SU-DHL-6 (cell line): ENCODE measurements around the gene SPTLC3.

ENCODE experiments used
- H2AFZ ChIP-seq: fragments of 200-600 bp; sonication (generic); 2 replicates; pipeline ENCODE4 v1.6.1; 2014; ENCODE audit warnings: low read depth, mild to moderate bottlenecking, moderate library complexity, mixed read lengths, antibody characterized with exemption, low read length; ENCODE audit not compliant: severe bottlenecking
- H3F3A ChIP-seq: fragments of 200-600 bp; shearing (Covaris generic); 2 replicates; pipeline ENCODE4 v1.6.0; 2016; ENCODE audit warnings: antibody characterized with exemption, mild to moderate bottlenecking; ENCODE audit not compliant: insufficient read depth
- H3K27ac ChIP-seq: fragments of 200-600 bp; sonication (generic); 2 replicates; pipeline ENCODE4 v1.5.1; 2016; ENCODE audit warnings: low read depth, mild to moderate bottlenecking, low read length, moderate library complexity, mixed read lengths
- H3K27me3 ChIP-seq: fragments of 200-600 bp; sonication (generic), shearing (Covaris generic); 2 replicates; pipeline ENCODE4 v1.6.0; 2014; ENCODE audit warnings: mild to moderate bottlenecking, low read length
- H3K36me3 ChIP-seq: fragments of 200-600 bp; sonication (generic); 2 replicates; pipeline ENCODE4 v1.6.1; 2014; ENCODE audit warnings: mild to moderate bottlenecking, low read length, mixed read lengths
- H3K4me2 ChIP-seq: fragments of 300-600, 200-600 bp; shearing (Covaris generic), sonication (generic); 2 replicates; pipeline ENCODE4 v1.6.0; 2014; ENCODE audit warnings: low read length, low read depth, mild to moderate bottlenecking; ENCODE audit not compliant: poor library complexity, severe bottlenecking
- H3K4me3 ChIP-seq: fragments of 200-600 bp; sonication (generic); 2 replicates; pipeline ENCODE4 v1.5.1; 2014; ENCODE audit warnings: antibody characterized with exemption, low read length, mild to moderate bottlenecking, mixed read lengths; ENCODE audit not compliant: insufficient read depth, poor library complexity, severe bottlenecking
- H3K79me2 ChIP-seq: fragments of 200-600 bp; sonication (generic); 2 replicates; pipeline ENCODE4 v1.6.1; 2014; ENCODE audit warnings: mild to moderate bottlenecking, low read length, moderate library complexity; ENCODE audit not compliant: insufficient read depth
- H3K9ac ChIP-seq: fragments of 200-600 bp; sonication (generic); 2 replicates; pipeline ENCODE4 v1.7.0; 2014; ENCODE audit warnings: mild to moderate bottlenecking, low read length
- H3K9me2 ChIP-seq: fragments of 200-600 bp; sonication (generic); replicated peaks from 2 replicates; pipeline ENCODE4 v1.6.1; 2014; ENCODE audit warnings: low read length; ENCODE audit not compliant: insufficient read depth
- H3K9me3 ChIP-seq: fragments of 200-600 bp; sonication (generic); 2 replicates; pipeline ENCODE4 v1.6.1; 2014; ENCODE audit warnings: low read length, mixed read lengths; ENCODE audit not compliant: insufficient read depth
- H4K20me1 ChIP-seq: fragments of 200-600 bp; sonication (generic); 2 replicates; pipeline ENCODE4 v1.6.1; 2014; ENCODE audit warnings: low read depth, mild to moderate bottlenecking, antibody characterized with exemption, low read length, moderate library complexity, mixed read lengths
- EZH2phosphoT487 ChIP-seq: fragments of 200-600 bp; sonication (generic), shearing (Covaris generic); conservative IDR thresholded peaks from 2 replicates; pipeline ENCODE4 v1.6.1; 2018; ENCODE audit warnings: mild to moderate bottlenecking, antibody characterized with exemption, low read length, moderate library complexity, mixed read lengths
- TF ChIP-seq, protein P1 (sequence below): fragments of 200-600 bp; sonication (generic); IDR thresholded peaks from one replicate; pipeline ENCODE4 v1.5.1; 2017; ENCODE audit warnings: antibody characterized with exemption, mild to moderate bottlenecking, low read length, moderate library complexity; ENCODE audit not compliant: insufficient read depth, poor library complexity, severe bottlenecking

Gene SPTLC3

DNA sequence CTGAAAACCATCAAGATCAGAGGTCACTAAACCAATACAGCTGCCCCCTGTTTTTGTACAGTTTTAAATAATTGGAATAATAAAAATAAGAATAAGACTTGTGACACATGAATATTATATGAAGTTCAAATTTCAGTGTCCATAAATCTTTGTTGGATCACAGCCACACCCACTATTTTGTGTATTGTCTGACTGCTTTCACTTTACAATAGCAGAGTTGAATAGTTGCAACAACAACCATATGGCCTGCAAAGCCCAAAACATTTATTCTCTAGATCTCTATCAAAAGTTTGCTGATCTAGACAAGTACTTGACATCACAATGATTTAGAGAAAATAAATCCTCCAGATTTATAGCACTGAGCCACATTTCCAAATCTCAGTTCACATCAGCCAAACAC lies 73.6 kb downstream of the SPTLC3 start:
- Histone ChIP-seq H3K9ac (no peak overlapping the region), H3F3A (no peaks in the 10 kb centered on the region), H3K9me3 (no peaks in the 10 kb centered on the region), H4K20me1 (no peaks in the 10 kb centered on the region), H3K27ac (no peak overlapping the region), H3K9me2 (no peaks in the 10 kb centered on the region), H3K27me3 (no peaks in the 10 kb centered on the region), H2AFZ (no peak overlapping the region), H3K4me2 (no peak overlapping the region), H3K4me3 (no peak overlapping the region), H3K79me2 (no peaks in the 10 kb centered on the region), H3K36me3 (no peaks in the 10 kb centered on the region)
- TF ChIP-seq EZH2phosphoT487 = no peak
- TF ChIP-seq, protein P1, sequence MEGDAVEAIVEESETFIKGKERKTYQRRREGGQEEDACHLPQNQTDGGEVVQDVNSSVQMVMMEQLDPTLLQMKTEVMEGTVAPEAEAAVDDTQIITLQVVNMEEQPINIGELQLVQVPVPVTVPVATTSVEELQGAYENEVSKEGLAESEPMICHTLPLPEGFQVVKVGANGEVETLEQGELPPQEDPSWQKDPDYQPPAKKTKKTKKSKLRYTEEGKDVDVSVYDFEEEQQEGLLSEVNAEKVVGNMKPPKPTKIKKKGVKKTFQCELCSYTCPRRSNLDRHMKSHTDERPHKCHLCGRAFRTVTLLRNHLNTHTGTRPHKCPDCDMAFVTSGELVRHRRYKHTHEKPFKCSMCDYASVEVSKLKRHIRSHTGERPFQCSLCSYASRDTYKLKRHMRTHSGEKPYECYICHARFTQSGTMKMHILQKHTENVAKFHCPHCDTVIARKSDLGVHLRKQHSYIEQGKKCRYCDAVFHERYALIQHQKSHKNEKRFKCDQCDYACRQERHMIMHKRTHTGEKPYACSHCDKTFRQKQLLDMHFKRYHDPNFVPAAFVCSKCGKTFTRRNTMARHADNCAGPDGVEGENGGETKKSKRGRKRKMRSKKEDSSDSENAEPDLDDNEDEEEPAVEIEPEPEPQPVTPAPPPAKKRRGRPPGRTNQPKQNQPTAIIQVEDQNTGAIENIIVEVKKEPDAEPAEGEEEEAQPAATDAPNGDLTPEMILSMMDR = no peak

DNA sequence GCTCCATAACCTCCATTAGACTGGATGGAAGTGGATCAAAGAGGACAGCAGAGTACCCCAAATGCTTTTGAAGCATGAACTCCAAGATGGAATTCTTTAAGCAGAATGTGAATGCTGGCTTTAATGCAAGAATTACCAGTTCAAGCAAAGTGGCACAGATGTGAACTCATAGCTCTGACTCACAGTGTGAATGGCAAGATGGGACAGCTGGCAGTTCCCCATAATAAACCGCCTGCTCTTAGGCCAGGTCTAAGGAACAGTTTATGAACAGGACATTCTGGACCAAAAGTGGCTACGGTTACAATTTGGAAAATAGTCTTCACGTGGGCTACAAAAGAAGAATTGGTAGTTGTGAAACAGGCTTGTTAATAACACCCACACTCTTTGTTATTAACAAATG lies 76.5 kb downstream of the SPTLC3 start:
- Histone ChIP-seq H3F3A (no peaks in the 10 kb centered on the region), H3K27me3 (no peaks in the 10 kb centered on the region), H3K27ac (no peak overlapping the region), H3K36me3 (no peaks in the 10 kb centered on the region), H3K4me3 (no peak overlapping the region), H4K20me1 (no peaks in the 10 kb centered on the region), H3K9me2 (no peaks in the 10 kb centered on the region), H2AFZ (no peak overlapping the region), H3K9ac (no peak overlapping the region), H3K9me3 (no peaks in the 10 kb centered on the region), H3K79me2 (no peaks in the 10 kb centered on the region), H3K4me2 (no peak overlapping the region)
- TF ChIP-seq, protein P1 = no peak
- no peak for TF ChIP-seq EZH2phosphoT487

DNA sequence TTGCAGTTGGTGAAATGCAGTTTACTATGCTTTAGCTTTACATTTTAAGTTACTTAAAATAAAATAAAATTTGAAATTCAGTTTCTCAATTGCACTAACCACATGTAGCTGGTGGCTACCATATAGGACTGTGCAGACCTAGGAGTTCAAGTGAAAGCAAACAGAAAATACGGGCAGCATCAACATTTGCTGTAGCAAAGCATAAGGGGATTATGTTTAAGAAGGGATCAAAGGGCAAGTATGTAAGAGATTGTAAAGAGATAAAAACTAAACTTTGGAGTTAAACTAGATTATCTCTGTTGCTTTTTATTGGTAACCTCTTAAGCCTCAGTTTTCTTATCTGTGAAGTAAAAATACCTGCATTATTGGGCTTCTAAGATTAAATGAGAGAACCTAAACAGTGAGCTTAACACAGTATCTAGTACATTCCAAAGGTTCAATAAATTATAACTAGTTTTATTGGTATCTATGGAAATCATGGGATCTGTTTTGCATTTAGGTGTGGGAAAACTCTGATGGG lies 81.2 kb downstream of the SPTLC3 start:
- no peak for TF ChIP-seq EZH2phosphoT487
- TF ChIP-seq, protein P1 = no peak
- no peaks in the 10 kb centered on the region for H3K36me3 ChIP-seq
- no peaks in the 10 kb centered on the region for H3K79me2 ChIP-seq
- H4K20me1 ChIP-seq = no peaks in the 10 kb centered on the region
- H3K4me3 ChIP-seq = no peak overlapping the region
- H3F3A ChIP-seq = no peaks in the 10 kb centered on the region
- no peak overlapping the region for H3K27ac ChIP-seq
- H3K9ac ChIP-seq = no peak overlapping the region
- no peaks in the 10 kb centered on the region for H3K9me2 ChIP-seq
- H2AFZ ChIP-seq = no peak overlapping the region
- no peaks in the 10 kb centered on the region for H3K27me3 ChIP-seq
- H3K4me2 ChIP-seq = no peak overlapping the region
- H3K9me3 ChIP-seq = no peaks in the 10 kb centered on the region
